Cardiac septum (tissue), 1 donor: Measurements from ENCODE around the gene SPRR1A. TPM values are rescaled to one million over a fixed set of nuclear protein-coding genes. Genes with fewer than 3 reads are reported as not detected.
"Not testable (repeated sequence)": the region's sequence is repeated elsewhere in the genome, so short reads cannot be mapped to it uniquely, and the experiment has no call there.

Source experiments
- DNase-seq: peaks from one replicate; pipeline ENCODE4 v3.0.0-alpha.2; 2020; ENCODE audit warnings: low spot score
- intact Hi-C: fragments of 100-400 bp; cut with DNase I; formaldehyde crosslinking; loops from one replicate; pipeline ENCODE4 v1.14.0; 2022
- total RNA-seq: library from RNA; stranded (reverse); fragmentation: NEBNext Ultra II Directional; extraction: Animal tissue kit (Norgen Biotek cat#: 25700); gene quantifications from one replicate; pipeline ENCODE4 v1.2.1, GENCODE V29; 2021
- donor health status: DM: no; HTN: no; CAD: no.

Gene SPRR1A
- total RNA-seq, 1 donor from 2014 or later = not detected

- not testable (repeated sequence) for DNase-seq
Observed at GRCh38 chr1:153022340-153022739, 38.5 kb downstream of the SPRR1A start.

DNA sequence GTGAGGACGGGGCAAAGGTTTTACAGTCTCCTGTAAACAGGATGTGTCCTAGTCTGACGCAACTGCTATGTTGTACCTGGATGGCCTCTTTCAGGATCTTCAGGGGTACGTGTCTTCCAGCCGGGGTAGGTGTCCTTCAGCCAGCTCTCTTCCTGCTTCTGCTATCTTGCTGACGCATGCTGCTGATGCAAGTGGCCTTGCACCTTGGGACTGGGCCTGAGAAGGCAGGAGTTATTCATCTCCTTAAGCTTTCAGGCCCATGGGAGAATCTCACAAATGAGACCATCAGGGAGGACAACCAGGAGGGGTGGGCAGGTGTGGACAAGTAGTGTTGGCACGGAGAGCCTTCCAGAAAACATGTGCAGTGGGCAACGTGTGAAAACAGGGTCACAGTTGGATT lies 39.2 kb downstream of the SPRR1A start:
- intact Hi-C loops = no loop called here
- DNase-seq = no peak

More at GRCh38 chr1:153022340-153022739, 38.5 kb downstream of the SPRR1A start:
- intact Hi-C loops = not testable (repeated sequence)

DNA sequence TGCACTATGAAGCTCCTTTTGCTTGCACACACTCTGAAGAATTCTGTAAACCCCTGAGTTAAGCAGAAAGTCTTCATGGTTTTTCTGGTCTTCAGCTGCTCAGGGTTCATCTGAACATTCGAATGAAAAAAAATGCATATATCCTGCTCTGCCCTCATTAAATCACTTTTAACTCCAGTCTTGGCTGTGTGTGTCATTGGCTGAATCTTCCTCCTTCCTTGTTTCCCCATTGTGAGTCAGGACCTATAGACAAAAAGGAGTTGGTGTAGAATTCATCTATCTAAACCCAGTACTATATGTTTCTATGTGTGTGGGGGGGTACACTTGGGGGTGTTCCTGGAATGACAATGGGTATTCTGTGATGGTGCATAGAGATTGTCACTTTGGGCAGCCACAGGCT lies 40.5 kb downstream of the SPRR1A start:
- intact Hi-C loops = no loop called here

DNA sequence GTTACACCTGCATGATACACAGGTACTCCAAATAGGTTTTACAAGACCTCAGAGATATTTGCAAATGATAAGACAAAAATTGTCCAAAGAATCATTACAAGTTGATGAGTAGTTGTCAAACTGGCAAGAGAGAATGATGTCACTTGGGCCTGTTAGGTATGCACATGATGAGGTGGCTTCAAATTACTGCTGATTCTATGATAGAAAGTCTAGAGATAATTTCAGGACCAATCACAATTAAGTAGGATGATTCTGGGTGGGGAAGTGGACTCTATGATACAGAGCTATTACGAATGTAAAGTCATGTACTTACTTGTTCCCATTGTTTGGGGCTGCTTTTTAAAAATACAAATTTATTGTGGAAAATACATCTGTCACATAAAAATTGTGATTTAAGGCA lies 41.9 kb downstream of the SPRR1A start:
- intact Hi-C loops = no loop called here
- DNase-seq = no peak

More for the DNA sequence above, 40.5 kb downstream of the SPRR1A start:
- no peak for DNase-seq

- intact Hi-C loops = no loop called here
- DNase-seq = no peak
Observed at GRCh38 chr1:153028766-153029165, 44.9 kb downstream of the SPRR1A start.

- intact Hi-C loops = no loop called here
- no peak for DNase-seq
Observed at GRCh38 chr1:153030895-153031294, 47.0 kb downstream of the SPRR1A start, which contains the start of gene SPRR1B. Gene SPRR1B, plus strand, starts transcription at chr1:153031203. Its CDS starts 1,143 bp downstream, at chr1:153032346.

DNA sequence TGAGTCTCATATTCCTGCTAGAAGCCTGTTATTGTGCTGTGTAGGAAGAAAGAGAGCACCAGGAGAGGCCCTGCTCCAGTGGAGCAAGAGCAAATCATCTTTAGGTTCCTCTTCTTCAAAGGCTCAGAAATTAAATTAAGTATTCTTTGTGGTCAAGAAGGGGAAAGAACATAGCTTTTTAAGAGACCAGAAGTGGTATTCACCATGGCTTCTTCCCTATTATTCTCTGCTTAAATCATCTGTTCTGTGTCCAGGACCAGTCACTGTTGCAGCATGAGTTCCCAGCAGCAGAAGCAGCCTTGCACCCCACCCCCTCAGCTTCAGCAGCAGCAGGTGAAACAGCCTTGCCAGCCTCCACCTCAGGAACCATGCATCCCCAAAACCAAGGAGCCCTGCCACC lies 48.2 kb downstream of the SPRR1A start:
- intact Hi-C loops = no loop called here
- no peak for DNase-seq

GRCh38 chr1:153032677-153033308 lies 48.9 kb downstream of the SPRR1A start:
- no peak for DNase-seq
- intact Hi-C loops = no loop called here

DNA sequence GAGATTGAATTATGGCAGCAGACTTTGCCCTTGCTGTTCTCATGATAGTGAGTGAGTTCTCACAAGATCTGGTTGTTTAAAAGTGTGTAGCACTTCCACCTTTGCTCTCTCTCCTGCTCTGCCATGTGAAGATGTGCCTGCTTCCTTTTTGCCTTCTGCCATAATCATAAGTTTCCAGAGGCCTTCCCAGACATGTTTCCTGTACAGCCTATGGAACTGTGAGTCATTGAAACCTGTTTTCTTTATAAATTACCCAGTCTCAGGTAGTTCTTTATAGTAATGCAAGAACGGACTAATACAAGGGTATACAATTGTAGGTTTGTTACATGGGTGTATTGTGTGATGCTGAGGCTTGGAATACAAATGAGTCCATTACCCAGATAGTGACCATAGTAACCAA lies 51.3 kb downstream of the SPRR1A start:
- intact Hi-C loops = no loop called here

More for the DNA sequence above, 51.3 kb downstream of the SPRR1A start:
- DNase-seq = no peak

Other genes starting within 250 kb of the SPRR1A start
- not detected for gene KPRP, start 226.1 kb upstream of the SPRR1A start, total RNA-seq
- not detected for gene LCE1F, start 208.9 kb upstream of the SPRR1A start, total RNA-seq
- gene LCE1E, start 197.8 kb upstream of the SPRR1A start, total RNA-seq = not detected
- gene LCE1D, start 187.4 kb upstream of the SPRR1A start, total RNA-seq = not detected
- not detected for gene LCE1C, start 177.4 kb upstream of the SPRR1A start, total RNA-seq
- not detected for gene LCE1B, start 172.1 kb upstream of the SPRR1A start, total RNA-seq
- not detected for gene LCE1A, start 156.6 kb upstream of the SPRR1A start, total RNA-seq
- not detected for gene LCE6A, start 141.2 kb upstream of the SPRR1A start, total RNA-seq
- not detected for gene LCE7A, start 124.1 kb upstream of the SPRR1A start, total RNA-seq
- not detected for gene SMCP, start 105.8 kb upstream of the SPRR1A start, total RNA-seq
- not detected for gene IVL, start 75.5 kb upstream of the SPRR1A start, total RNA-seq
- not detected for gene SPRR5, start 36.9 kb upstream of the SPRR1A start, total RNA-seq
- gene SPRR4, start 13.4 kb upstream of the SPRR1A start, total RNA-seq = not detected
- gene SPRR3, start 17.7 kb downstream of the SPRR1A start, total RNA-seq = not detected
- not detected for gene SPRR1B, start 47.1 kb downstream of the SPRR1A start, total RNA-seq
- gene SPRR2D, start 57.0 kb downstream of the SPRR1A start, total RNA-seq = not detected
- not detected for gene SPRR2A, start 73.4 kb downstream of the SPRR1A start, total RNA-seq
- not detected for gene SPRR2B, start 87.5 kb downstream of the SPRR1A start, total RNA-seq
- gene SPRR2E, start 110.4 kb downstream of the SPRR1A start, total RNA-seq = not detected
- not detected for gene SPRR2F, start 129.4 kb downstream of the SPRR1A start, total RNA-seq
- not detected for gene SPRR2G, start 166.8 kb downstream of the SPRR1A start, total RNA-seq
- not detected for gene LELP1, start 219.3 kb downstream of the SPRR1A start, total RNA-seq
- not detected for gene PRR9, start 233.5 kb downstream of the SPRR1A start, total RNA-seq